Kidney epithelial cell (primary cell): Measurements from ENCODE around the gene ZCCHC14. TPM values are rescaled to one million over a fixed set of nuclear protein-coding genes. Genes with fewer than 3 reads are reported as not detected.

Experiments
- DNase-seq: peaks from one replicate; pipeline ENCODE4 v3.0.0-alpha.2; 2010; ENCODE audit warnings: low read depth
- H3K27me3 ChIP-seq: 2 replicates; pipeline ENCODE4 v1.6.0; 2011; ENCODE audit warnings: low read length; ENCODE audit not compliant: control insufficient read depth, insufficient read depth
- H3K36me3 ChIP-seq: 2 replicates; pipeline ENCODE4 v1.5.1; 2011; ENCODE audit warnings: low read length; ENCODE audit not compliant: control insufficient read depth, insufficient read depth
- H3K4me3 ChIP-seq: 2 replicates; pipeline ENCODE4 v1.5.1; 2011; ENCODE audit warnings: low read depth, mild to moderate bottlenecking, control low read depth, low read length
- CTCF ChIP-seq: IDR thresholded peaks from 2 replicates; pipeline ENCODE4 v1.5.1; 2011; ENCODE audit warnings: mild to moderate bottlenecking, moderate library complexity, low read length, control low read depth, inconsistent platforms; ENCODE audit not compliant: insufficient read depth, poor library complexity, severe bottlenecking
- total RNA-seq: library from RNA; depleted of rRNA; stranded (reverse); fragments of >200 nt; gene quantifications from 2 replicates; pipeline ENCODE4 v1.2.3, GENCODE V29; 2015

ZCCHC14 gene
- total RNA-seq, 1 donor from 2014 or later, result 34.6 TPM

- Histone ChIP-seq H3K27me3 (no peaks in the 10 kb centered on the region), H3K36me3 (peaks cover 2% of the 10 kb centered on the region), H3K4me3 (no peak overlapping the region)
- no peak for TF ChIP-seq CTCF
- no peak for DNase-seq
Measured at GRCh38 chr16:87443016-87443415, 49.8 kb downstream of the ZCCHC14 start.

- DNase-seq, result no peak
- Histone ChIP-seq H3K4me3 (no peak overlapping the region), H3K36me3 (peaks cover 2% of the 10 kb centered on the region), H3K27me3 (no peaks in the 10 kb centered on the region)
- TF ChIP-seq CTCF, result no peak
Measured at GRCh38 chr16:87442581-87442966, 50.2 kb downstream of the ZCCHC14 start.

- Histone ChIP-seq H3K4me3 (no peak overlapping the region), H3K27me3 (no peaks in the 10 kb centered on the region), H3K36me3 (peaks cover 2% of the 10 kb centered on the region)
- TF ChIP-seq CTCF, result no peak
- DNase-seq, result no peak
Measured at GRCh38 chr16:87441886-87442580, 50.8 kb downstream of the ZCCHC14 start.

- DNase-seq, result no peak
- no peaks in the 10 kb centered on the region for H3K27me3 ChIP-seq
- no peak overlapping the region for H3K4me3 ChIP-seq
- TF ChIP-seq CTCF, result no peak
- H3K36me3 ChIP-seq, result peaks cover 2% of the 10 kb centered on the region
Measured at GRCh38 chr16:87439926-87440325, 52.9 kb downstream of the ZCCHC14 start.

- TF ChIP-seq CTCF, result no peak
Measured at GRCh38 chr16:87438611-87438985, 54.2 kb downstream of the ZCCHC14 start.

More at GRCh38 chr16:87438611-87438985, 54.2 kb downstream of the ZCCHC14 start:
- H3K36me3 ChIP-seq, result no peaks in the 10 kb centered on the region
- H3K27me3 ChIP-seq, result no peaks in the 10 kb centered on the region
- DNase-seq, result no peak
- no peak overlapping the region for H3K4me3 ChIP-seq
